ENCODE results near the gene ZFHX2. TPM values are rescaled to one million over a fixed set of nuclear protein-coding genes. Genes with fewer than 3 reads are reported as not detected.

The ZFHX2 gene
- polyA plus RNA-seq, 1 of the 3 experiments (the other 2 are of a cell fraction), result 0.77 TPM

GRCh38 chr14:23563473-23564180 lies 12.1 kb upstream of the ZFHX2 start:
- H4K20me1 ChIP-seq (ENCODE audit: insufficient read depth), result no peaks in the 10 kb centered on the region
- H3K4me1 ChIP-seq (ENCODE audit: control insufficient read depth in 1 of 2, insufficient read depth in 2 of 2, low read depth in 1 of 2, low read length in 1 of 2), result peaks cover 0 to 18% of the 10 kb centered on the region in 2 experiments; a peak in 1 of 4 replicates
- ChIA-PET CTCF (interaction anchor here (0.6 to 19.5 kb wide), 11 partner anchors 8 to 241 kb away, joined by 3 to 785 read pairs (median 6); partner anchors contain the start of gene NGDN), POLR2A (interaction anchor here (1.1 kb wide), 1 partner anchor 89 kb away, joined by 3 read pairs; no protein-coding TSS in a partner anchor)
- H3K27me3 ChIP-seq (ENCODE audit: insufficient read depth), result no peaks in the 10 kb centered on the region
- H3K4me2 ChIP-seq, result no peak overlapping the region
- TF ChIP-seq ZBTB33 (IDR thresholded peaks at IDR 0.05; ENCODE audit: borderline replicate concordance, low read depth), result no peak
- TF ChIP-seq MAX (IDR thresholded peaks at IDR 0.05; ENCODE audit: low read depth), result no peak
- no peak for TF ChIP-seq RAD21 (IDR thresholded peaks at IDR 0.05; ENCODE audit: low read length)
- TF ChIP-seq NFIC (IDR thresholded peaks at IDR 0.05; ENCODE audit: borderline replicate concordance), result no peak
- TF ChIP-seq USF2 (IDR thresholded peaks at IDR 0.05; ENCODE audit: borderline replicate concordance, low read depth, low read length), result no peak
- no peak for TF ChIP-seq TEAD4 (IDR thresholded peaks at IDR 0.05; ENCODE audit: borderline replicate concordance, insufficient read depth)
- TF ChIP-seq FOSL2 (IDR thresholded peaks at IDR 0.05; ENCODE audit: borderline replicate concordance, low read depth), result no peak
- no peak for TF ChIP-seq NRF1 (IDR thresholded peaks at IDR 0.05; ENCODE audit: low read depth, low read length)
- TF ChIP-seq CTCF (IDR thresholded peaks at IDR 0.05), result no peak
- TF ChIP-seq YY1 (IDR thresholded peaks at IDR 0.05; ENCODE audit: low read depth), result no peak
- TF ChIP-seq MXI1 (IDR thresholded peaks at IDR 0.05; ENCODE audit: low read depth, low read length), result no peak
- no peak for TF ChIP-seq TCF12 (IDR thresholded peaks at IDR 0.05)
- TF ChIP-seq GABPA (IDR thresholded peaks at IDR 0.05; ENCODE audit: low read depth), result no peak
- no peak for TF ChIP-seq SIN3A (IDR thresholded peaks at IDR 0.05; ENCODE audit: borderline replicate concordance, low read depth, low read length)
- TF ChIP-seq JUND (IDR thresholded peaks at IDR 0.05), result no peak
- TF ChIP-seq EP300 (IDR thresholded peaks at IDR 0.05; ENCODE audit: borderline replicate concordance in 1 of 2, low read depth in 1 of 2, low read length in 1 of 2), result no peak
- no peak overlapping the region for H3K4me3 ChIP-seq (ENCODE audit: low read depth in 2 of 2, low read length in 1 of 2)
- no peak overlapping the region for H2AFZ ChIP-seq (ENCODE audit: low read depth)
- H3K27ac ChIP-seq (ENCODE audit: low read depth in 2 of 2, low read length in 1 of 2), result no peak overlapping the region
- 64% methylated on average over 7 of the region's 14 CpGs for WGBS (ENCODE audit: low lambda C conversion rate)
- H3F3A ChIP-seq (replicated peaks; ENCODE audit: insufficient read depth), result peaks cover 7% of the 10 kb centered on the region
- no peaks in the 10 kb centered on the region for H3K9me3 ChIP-seq
- no peaks in the 10 kb centered on the region for H3K9me2 ChIP-seq
- DNase-seq, result no peak
- H3K36me3 ChIP-seq (replicated peaks in 1 of 2; ENCODE audit: control insufficient read depth in 1 of 2, insufficient read depth in 2 of 2, low read length in 1 of 2), result peaks cover 17 to 53% of the 10 kb centered on the region in 2 experiments
- 0 out of 2 replicates have a peak, but pooled peaks cover 3% of the 10 kb centered on the region for H3K79me2 ChIP-seq (ENCODE audit: insufficient read depth)
- no peak overlapping the region for H3K9ac ChIP-seq

Data from SK-N-SH (cell line).